D721Med (cell line): ENCODE measurements around the gene IQCE.

ENCODE experiments used
- DNase-seq: peaks from one replicate; pipeline ENCODE4 v3.0.0; 2011; ENCODE audit warnings: low spot score; ENCODE audit not compliant: insufficient read length
- FAIRE-seq: peaks from 2 replicates; lab custom pipeline; 2011; peaks lifted over from hg19 to GRCh38; lab: Jason Lieb, UNC
- TF ChIP-seq, protein P1 (sequence below): IDR thresholded peaks from 2 replicates; pipeline ENCODE4 v1.5.1; 2012; ENCODE audit warnings: mild to moderate bottlenecking, control low read depth; ENCODE audit not compliant: insufficient read depth; ENCODE audit errors: missing control alignments

The IQCE gene

DNA sequence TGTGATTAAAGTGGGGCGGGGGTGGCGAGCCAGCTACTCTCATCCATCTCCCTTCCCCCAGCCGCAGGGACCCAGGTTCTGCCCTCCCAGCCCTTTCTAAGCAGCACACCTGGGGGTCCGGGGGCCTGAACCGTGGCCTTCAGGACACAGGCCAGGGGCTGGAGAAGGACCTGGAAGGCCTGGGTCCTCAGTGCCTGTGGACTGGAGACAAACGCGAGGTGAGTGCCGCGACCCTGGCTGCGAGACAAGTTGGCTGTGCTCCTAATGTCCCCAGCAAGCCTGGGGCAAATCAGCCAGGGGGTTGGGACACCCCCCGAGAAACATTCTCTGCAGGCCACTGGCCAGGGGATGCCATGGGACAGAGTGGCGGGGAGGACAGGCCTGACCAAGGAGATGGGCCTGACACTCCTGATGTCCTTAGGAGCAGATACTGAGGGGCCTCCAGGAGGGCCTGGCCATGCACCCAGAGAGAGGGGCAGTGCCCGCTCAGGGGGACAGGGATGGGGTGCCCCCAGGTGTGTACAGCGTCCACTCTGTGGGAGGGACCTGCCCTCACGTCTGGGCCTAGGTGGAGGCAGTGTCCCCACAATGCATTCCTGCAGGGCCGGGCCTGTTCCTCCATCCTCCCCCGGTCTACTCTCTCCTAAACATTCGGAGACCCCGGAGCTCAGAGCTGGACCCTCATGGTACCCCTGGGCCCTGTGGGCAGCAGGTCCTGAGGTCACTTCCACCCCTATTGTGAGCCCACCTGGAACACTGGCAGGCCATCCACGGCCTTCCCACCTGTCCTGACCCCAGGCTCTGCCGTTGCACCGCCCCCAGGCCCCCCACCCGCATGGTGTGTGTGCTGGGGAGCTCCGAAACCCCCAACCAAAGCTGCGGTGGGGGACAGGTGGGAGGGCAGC, 16.5 kb upstream of the IQCE start:
- TF ChIP-seq, protein P1, sequence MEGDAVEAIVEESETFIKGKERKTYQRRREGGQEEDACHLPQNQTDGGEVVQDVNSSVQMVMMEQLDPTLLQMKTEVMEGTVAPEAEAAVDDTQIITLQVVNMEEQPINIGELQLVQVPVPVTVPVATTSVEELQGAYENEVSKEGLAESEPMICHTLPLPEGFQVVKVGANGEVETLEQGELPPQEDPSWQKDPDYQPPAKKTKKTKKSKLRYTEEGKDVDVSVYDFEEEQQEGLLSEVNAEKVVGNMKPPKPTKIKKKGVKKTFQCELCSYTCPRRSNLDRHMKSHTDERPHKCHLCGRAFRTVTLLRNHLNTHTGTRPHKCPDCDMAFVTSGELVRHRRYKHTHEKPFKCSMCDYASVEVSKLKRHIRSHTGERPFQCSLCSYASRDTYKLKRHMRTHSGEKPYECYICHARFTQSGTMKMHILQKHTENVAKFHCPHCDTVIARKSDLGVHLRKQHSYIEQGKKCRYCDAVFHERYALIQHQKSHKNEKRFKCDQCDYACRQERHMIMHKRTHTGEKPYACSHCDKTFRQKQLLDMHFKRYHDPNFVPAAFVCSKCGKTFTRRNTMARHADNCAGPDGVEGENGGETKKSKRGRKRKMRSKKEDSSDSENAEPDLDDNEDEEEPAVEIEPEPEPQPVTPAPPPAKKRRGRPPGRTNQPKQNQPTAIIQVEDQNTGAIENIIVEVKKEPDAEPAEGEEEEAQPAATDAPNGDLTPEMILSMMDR: no peak
- peak; percentile 6 for DNase-seq

DNA sequence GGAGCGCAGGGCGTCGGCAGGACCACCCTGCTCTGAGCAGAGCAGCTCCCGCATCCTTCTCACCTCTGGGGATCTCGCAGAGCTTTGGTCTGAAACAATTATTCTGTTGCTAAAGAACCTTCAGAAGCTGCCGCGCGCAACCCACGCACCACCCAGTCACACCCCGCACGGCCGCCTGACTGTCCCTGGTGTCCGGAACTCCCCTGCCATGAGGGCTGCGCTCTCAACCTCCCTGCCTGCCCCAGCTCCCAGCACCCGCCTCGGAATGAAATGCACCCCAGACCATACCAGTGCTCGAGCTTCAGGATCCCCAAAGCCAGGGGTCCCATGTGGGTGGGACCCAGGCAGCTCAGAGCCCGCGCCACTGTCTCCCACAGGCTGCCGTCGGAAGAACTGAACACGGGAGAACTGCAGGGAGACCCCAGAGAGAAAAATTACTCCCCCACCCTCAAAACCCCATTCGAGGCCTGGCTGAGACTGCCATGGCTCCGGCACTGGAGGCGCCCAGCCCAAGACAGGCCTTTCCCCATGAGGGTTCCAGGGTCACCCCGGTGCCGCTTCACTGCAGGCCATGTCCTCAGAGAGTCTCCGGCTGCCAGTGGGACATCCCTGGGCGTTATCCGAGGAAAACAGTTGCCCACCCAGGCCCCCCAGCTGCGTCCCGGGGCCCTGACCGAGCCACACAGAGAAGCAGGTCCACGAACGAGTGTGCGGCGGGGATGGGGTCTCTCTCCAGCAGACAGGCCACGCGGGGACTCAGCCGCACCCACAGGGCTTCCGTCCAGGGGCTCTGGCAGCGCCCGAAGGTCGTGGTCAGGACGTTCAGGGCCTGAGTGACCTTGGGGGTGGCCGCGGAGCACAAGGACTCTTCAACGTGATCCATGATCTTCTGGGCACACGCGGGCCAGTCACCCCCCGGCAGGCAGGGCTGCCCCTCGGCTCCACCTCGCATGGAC, 15.6 kb upstream of the IQCE start:
- no peak for FAIRE-seq
- TF ChIP-seq, protein P1: no peak
- no peak for DNase-seq

More for the DNA sequence above, 16.5 kb upstream of the IQCE start:
- no peak for FAIRE-seq

DNA sequence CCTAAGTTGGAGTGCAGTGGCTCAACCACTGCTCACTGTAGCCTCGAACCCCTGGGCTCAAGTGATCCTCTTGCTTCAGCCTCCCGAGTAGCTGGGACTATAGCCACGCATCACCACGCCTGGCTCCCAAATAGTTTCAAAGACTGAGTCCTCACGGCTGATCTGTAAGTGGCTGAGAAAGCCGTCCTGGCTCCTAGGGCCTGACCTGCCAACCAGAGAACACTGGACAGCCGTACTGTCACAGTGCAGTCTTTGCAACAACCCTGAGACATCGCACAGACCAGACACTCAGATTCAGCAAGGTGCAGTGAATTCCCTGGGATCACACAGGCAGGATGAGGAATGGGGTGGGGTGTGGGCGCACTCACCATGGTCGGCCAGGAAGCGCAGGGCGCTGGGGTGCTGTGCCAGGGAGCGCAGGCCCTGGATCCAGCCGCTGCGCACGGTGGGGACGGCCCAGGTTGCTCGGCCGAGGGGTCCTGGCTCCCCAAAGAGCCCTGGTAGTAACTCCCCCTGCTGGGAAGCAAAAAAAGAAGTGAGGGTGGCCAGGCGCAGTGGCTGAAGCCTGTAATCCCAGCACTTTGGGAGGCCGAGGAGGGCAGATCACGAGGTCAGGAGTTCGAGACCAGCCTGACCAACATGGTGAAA, 14.1 kb upstream of the IQCE start:
- FAIRE-seq: no peak
- TF ChIP-seq, protein P1: no peak
- no peak for DNase-seq

DNA sequence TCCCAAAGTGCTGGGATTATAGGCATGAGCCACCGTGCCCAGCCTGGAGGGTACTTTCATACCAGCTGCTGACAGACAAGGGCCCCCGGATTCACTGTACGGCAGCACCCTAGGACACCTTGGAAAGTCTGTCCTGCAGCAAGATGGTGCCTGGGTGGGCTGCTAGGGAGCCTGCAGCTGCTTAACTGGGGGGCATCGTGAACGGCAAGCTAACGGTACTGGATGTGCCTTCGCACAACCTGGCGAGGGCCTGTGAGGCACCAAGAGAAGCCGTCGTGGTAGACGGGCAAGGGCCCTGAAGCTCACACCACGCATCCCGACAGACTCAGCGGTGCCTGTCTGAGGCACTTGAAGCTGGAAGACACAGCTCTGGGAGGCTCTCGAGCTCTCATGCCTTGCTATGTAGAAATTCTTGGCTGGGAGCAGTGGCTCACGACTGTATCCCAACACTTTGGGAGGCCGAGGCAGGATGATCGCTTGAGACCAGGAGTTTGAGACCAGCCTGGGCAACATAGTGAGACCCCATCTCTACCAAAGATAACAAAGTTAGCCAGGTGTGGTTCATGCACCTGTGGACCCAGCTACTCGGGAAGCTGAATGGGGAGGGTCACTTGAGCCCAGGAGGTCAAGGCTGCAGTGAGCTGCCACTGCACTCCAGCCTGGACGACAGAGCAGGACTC, 12.9 kb upstream of the IQCE start:
- FAIRE-seq (no peak), DNase-seq (no peak)
- TF ChIP-seq, protein P1: no peak

DNA sequence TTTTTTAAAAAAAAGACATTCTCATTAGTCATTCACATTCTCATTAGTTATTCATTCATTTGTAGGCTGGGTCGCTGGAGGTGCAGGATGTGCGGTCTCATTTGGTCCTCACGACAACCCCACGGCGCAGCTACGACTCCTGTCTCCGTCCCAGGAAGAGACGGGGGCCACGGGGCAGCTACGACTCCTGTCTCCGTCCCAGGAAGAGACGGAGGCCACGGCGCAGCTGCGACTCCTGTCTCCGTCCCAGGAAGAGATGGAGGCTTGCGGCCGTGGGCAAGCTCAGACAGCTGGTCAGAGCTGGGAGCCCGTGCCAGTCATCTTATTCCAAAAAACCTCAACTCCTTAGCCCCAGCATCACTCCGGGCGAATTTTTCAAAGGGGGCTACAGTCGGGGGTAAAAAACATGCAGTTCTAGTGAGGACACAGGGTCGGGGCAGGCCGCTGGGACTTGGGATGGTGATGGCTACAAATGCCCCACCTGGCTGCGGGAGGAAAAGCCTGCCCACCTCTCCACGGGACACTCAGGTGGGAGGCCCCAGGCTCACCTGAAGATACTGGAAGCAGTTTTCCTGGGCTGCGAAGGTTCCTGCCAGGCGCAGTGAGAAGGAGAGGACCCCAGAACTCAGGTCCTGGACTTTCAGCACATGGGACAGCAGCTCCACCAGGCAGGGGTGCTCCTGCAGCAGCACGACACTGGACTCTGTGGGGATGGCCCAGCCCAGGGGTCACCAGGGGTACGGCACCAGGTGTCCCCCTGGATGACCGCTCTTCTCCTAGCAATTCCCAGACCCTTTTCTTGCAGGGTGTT, 11.8 kb upstream of the IQCE start:
- FAIRE-seq: no peak
- TF ChIP-seq, protein P1: no peak
- DNase-seq: no peak

DNA sequence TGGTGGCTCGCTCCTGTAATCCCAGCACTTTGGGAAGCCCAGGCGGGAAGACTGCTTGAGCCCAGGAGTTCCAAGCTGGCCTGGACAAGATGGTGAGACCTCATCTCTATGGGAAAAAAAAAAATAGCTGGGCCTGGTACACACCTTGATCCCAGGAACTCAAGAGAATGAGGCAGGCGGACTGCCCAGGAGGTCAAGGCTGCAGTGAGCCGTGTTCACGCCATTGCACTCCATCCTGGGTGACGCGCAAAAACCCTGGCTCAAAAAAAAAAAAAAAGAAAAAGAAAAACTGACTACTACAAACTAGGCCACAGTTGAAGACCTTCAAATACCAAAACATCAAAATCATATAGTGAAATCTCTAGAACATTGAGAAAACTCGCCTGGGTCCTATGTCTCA, 7.4 kb upstream of the IQCE start:
- DNase-seq: no peak
- FAIRE-seq: no peak
- TF ChIP-seq, protein P1: no peak
